ENCODE measurements around the gene ACADM.
"Not testable (repeated sequence)": the region's sequence is repeated elsewhere in the genome, so short reads cannot be mapped to it uniquely, and the experiment has no call there.

Gene ACADM

DNA sequence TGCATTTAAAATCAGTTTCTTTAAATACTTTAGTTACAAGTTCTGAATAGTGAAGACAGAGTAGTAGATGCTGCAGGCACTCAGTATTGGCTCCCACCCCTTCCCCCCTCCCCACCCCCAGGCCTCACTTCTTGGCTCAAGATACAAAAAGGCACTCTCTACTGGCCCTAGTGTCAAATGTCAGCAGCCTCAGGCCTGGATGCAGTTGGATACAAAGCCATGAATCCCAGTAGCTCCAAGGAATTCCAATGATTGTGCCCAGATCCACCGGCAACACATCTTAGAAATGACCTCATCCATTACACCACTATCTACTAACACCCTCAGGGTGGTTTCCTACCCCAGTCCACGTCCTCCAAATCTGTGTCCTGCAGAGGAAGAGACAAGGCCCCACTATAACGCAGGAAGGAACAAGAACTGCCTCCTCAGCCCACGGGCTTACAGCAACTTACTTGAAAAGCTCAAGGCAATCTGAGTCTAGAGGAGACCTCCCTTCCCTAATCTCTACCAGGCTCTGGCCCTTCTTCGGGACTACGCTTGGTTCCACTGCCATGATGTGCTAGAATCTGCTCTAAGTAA is 17.6 kb downstream of the ACADM start:
- no peak for DNase-seq

DNA sequence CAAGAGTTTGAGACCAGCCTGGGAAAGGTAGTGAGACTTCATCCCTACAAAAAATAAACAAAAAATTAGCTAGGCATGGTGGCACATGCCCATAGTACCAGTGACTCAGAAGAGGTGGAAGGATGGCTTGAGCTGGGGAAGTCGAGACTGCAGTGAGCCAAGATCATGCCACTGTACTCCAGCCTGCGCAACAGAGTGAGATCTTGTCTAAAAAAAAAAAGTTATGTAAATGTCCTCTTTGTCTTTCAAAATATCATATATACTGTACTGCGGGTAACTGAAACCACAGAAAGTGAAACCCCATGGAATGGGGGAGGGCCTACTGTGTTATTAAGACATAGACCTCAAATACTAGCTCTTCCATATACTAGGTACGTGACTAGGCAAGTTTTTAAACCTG is 20.8 kb downstream of the ACADM start:
- DNase-seq, result peak in 1 of 2 donors; percentile 7

DNA sequence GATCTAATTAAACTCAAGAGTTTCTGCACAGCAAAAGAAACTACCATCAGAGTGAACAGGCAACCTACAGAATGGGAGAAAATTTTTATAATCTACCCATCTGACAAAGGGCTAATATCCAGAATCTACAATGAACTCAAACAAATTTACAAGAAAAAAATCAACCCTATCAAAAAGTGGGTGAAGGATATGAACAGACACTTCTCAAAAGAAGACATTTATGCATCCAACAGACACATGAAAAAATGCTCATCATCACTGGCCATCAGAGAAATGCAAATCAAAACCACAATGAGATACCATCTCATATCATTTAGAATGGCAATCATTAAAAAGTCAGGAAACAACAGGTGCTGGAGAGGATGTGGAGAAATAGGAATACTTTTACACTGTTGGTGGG is 32.7 kb downstream of the ACADM start:
- not testable (repeated sequence) for DNase-seq

DNA sequence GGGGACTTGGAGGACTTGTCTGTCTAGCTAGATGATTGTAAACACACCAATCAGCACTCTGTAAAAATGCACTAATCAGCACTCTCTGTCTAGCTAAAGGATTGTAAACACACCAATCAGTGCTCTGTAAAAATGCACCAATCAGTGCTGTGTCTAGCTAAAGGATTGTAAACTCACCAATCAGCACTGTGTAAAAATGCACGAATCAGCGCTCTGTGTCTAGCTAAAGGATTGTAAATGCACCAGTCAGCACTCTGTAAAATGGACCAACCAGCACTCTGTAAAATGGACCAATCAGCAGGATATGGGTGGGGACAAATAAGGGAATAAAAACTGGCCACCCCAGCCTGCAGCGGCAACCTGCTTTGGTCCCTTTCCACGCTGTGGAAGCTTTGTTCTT is 34.0 kb downstream of the ACADM start:
- DNase-seq, result not testable (repeated sequence)

DNA sequence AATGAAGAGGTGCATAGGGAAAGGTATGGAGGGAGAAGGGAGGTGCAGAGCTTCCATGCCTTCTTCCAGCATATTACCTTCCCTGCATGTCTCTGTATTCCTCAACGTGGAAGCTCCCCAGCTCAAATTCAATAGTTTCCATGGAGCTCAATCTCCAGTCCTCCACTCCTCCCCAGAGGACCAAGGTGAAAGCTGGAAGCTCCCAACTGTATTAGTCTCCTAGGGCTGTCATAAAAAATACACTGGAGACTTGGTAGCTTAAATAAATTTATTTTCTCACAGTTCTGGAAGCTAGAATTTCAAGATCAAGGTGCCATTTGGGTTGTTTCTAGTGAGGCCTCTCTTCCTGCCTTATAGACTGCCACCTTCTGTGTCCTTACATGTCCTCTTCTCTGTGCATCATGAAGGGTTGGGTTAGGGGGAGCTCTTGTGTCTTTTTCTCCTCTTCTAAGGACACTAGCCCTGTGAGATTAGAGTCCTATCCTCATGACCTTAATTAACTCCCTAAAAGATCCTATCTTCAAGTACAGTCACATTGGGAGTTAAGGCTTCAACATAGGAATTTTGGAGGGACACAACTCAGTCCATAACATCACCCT is 39.6 kb downstream of the ACADM start:
- DNase-seq, result no peak

DNA sequence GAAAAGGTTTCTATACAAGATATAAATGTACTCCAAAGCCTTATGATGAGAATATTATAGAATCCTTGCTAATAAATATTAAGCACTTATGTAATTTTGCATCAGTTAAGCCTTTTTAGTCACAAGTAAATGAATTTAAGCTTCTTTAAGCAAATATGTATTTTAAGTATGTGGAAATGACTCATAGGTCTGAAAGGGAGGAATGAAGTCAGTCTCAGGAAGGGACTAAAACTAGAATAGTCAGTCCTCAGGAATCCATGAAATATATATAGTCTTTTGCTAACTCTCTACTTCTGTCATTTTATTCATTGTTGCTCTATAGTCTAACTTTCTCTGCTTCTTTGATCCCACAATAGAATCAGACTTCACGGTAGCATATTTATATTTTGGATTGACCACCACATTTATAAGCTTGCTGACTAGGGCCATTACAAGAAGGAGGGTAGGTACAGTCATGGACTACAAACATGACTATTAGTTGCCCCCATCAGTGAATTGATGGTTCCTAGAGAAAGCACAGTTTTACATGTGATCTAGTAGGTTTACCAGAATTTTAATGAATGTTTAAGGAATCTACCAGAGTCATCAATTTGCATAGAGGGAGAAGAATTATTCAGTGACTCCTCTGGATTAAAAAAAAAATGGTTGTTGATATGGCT is 41.3 kb downstream of the ACADM start:
- no peak for DNase-seq

DNA sequence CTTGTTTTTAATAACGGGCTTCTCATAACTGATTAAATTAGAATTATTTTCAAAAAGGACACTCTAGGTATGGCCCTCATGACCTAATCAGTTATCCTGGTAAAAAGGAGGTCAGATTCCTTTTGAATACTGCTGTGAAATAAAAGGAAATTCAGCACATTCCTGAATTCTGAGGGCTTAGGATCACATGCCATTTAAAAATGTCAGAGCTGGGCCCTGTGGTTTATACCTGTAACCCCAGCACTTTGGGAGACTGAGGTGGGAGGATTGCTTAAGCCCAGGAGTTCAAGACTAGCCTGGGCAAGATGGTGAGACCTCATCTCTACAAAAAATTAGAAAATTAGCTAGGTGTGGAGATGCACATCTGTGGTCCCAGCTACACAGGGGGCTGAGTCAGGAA is 43.5 kb downstream of the ACADM start:
- no peak for DNase-seq

DNA sequence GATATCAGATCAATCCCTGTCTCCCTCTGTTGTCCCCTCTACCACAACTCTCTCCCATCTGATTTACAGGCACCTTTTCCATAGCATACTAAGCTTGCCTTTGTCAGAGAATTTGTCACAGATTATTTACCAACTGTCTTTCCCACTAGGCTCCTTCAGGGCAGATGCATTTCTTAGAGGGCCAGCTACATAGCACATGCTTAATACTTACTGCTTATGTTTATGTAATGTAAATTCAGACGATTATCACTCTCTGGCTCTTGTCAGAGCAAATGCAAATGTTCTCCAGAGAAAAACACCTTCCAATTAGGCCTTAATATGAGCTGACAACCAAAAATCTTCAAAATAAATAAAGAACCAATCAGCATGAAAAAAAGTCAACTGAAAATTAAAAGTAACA is 46.3 kb downstream of the ACADM start:
- DNase-seq, result no peak

DNA sequence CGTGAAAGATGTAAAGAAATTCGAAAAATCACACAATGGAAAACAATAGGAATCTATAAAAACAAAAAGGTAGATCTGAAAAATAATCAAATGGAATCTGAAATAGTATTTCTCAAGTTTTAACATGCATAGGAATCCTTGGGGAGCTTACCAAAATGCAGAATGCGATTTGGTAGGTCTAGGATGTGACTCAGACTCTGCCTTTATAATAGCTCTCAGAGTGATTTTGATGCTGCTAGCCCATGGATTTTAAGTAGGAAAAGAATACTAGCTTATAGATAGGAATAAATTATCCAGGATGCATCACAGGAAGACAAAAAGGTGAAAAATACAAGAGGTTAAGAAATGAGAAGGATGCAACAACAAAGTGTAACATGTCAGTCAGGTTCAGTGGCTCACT is 47.5 kb downstream of the ACADM start:
- DNase-seq, result no peak

DNA sequence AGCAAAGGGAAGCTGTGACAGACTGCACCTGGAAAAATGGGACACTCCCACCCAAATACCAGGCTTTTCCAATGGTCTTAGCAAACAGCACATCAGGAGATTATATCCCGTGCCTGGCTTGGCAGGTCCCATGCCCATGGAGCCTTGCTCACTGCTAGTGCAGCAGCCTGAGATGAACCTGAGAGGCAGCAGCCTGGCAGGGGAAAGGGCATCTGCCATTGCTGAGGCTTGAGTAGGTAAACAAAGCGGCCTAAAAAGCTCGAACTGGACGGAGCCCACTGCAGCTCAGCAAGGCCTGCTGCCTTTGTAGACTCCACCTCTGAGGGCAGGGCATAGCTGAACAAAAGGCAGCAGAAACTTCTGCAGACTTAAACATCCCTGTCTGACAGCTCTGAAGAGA is 53.3 kb downstream of the ACADM start:
- DNase-seq, result not testable (repeated sequence)

DNA sequence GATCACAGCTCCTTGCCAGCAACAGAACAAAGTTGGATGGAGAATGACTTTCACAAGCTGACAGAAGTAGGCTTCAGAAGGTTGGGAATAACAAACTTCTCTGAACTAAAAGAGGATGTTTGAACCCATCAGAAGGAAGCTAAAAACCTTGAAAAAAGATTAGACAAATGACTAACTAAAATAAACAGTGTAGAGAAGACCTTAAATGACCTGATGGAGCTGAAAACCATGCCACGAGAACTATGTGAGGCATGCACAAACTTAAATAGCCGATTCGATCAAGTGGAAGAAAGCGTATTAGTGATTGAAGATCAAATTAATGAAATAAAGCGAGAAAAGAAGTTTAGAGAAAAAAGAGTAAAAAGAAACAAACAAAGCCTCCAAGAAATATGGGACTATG is 54.2 kb downstream of the ACADM start:
- not testable (repeated sequence) for DNase-seq

DNA sequence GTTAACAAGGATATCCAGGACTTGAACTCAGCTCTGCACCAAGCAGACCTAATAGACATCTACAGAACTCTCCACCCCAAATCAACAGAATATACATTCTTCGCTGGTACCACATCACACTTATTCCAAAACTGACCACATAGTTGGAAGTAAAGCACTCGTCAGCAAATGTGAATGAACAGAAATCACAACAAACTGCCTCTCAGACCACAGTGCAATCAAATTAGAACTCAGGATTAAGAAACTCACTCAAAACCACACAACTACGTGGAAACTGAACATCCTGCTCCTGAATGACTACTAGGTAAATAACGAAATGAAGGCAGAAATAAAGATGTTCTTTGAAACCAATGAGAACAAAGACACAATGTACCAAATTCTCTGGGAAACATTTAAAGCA is 55.7 kb downstream of the ACADM start:
- DNase-seq, result not testable (repeated sequence)

DNA sequence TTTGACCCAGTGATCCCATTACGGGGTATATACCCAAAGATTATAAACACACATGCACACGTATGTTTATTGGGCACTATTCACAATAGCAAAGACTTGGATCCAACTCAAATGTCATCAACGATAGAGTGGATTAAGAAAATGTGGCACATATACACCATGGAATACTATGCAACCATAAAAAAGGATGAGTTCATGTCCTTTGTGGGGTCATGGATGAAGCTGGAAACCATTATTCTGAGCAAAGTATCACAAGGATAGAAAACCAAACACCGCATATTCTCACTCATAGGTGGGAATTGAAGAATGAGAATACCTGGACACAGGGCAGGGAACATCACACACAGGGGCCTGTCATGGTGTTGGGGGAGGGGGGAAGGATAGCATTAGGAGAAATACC is 59.4 kb downstream of the ACADM start:
- DNase-seq, result not testable (repeated sequence)

DNA sequence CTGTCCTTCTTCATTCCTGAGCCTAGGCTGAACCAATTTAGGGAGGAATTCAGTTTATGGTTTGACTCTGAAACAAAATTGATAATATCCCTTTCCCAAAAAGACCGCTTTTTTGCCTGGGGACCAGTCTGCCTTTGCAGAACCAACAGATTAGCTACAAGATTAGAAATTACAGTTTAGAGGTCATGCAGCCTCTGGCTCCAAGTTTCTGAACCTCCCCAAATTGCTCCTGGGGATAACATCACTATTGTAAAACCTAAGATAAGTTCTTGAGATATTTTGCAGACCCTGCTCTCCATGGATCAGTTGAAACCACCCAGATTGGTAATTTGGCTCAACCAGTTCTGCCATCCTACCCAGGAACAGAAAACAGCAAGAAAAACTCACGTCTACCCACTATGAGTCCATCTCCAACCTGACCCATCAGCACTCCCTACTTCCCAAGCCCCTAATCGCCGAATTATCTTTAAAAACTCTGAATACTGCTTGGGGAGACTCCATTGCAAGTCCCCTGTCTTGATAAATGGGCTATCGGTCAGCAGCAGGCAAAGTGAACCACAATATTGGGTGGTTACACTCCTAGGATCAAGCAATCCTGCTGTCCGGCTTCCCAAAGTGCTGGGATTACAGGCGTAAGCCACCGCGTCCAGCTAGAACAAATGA is 60.9 kb downstream of the ACADM start:
- no peak for DNase-seq

DNA sequence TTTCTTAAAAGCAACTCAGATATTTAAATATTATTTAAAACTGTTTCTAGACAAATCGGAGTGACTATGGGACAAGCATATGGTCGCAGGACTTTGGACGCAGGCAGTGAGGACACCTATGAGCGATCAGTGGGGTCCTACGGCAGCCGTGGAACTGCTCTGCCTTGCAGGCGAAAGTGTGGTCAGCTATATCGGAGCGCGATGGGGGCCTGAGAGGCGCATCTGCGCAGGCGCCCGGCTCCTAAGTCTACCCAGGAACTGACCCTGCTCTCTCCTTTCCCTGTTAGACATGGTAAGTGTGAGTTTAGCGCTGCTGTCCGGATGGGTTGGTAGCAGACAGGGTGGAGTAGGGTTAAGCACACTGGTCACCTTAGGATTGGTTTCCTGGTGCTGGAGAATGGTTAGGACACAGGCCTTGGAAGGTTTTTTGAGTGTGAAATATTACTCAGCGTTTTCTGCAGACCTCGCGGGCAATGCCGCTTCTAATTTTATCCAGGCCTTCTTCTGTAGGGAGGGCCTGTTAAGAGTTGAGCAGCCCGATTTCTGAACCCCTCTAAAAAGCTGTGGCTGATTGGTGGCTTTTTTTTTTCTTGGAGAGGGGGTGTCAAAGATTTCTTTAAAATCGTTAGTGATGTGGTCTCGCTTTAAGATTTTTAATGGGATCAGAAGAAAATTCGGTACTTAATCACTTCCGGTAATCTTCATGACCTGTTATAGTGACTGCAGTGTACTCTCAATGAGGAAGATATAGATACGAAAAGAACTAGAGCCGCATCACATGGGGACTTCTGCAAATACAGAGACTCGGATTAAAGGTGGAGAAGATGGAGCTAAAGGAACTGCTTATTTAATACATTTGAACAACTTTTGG is 61.7 kb downstream of the ACADM start, which contains the start of gene RABGGTB:
RABGGTB (plus strand) TSS at position 274 of the 871 bp plus-strand sequence; CDS start at position 290, 16 bp downstream.
- DNase-seq, result peak; percentile 94 to 96

DNA sequence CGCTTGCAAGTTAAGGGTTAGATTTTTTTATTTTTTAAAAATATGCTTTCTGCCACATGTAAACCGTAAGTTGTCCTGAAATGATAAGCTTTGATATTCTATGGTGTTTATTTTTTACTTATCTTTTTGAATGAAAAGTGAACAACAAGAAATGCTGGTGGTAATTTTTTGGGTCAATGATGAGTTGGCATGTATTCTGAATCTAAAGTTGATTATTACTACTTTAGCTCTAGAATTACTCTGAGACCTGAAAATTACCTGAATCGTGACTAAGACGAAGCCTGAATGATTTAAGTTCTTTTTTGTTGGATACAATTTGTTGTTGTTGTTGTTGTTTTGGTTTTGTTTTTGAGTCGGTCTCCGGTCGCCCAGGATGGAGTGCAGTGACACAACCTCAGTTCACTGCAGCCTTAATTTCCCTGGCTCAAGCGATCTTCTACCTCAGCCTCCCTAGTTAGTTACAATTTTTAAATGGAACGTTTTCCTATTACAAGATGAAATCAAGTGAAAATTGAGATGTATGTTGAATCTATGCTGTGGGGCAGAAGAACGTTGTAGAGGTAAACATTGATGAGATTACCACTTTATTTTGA is 62.5 kb downstream of the ACADM start:
- no peak for DNase-seq

DNA sequence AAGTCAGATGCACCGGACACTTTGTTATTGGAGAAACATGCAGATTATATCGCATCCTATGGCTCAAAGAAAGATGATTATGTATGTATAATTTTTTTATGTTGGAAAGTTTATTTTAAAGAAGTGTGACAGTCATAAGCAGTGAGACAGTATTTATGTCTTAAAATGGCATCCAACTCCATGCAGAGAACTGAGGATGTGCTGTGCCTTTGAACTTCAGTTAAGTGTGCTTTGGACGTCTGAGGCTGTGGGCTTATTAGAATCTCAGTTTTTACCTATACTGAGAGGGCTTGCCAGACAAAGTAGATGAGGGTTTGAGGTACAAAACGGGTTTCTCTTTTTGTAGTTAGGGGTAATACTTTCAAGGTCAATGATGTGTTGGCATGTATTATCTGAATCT is 63.0 kb downstream of the ACADM start:
- peak in 1 of 2 donors; percentile 30 for DNase-seq

DNA sequence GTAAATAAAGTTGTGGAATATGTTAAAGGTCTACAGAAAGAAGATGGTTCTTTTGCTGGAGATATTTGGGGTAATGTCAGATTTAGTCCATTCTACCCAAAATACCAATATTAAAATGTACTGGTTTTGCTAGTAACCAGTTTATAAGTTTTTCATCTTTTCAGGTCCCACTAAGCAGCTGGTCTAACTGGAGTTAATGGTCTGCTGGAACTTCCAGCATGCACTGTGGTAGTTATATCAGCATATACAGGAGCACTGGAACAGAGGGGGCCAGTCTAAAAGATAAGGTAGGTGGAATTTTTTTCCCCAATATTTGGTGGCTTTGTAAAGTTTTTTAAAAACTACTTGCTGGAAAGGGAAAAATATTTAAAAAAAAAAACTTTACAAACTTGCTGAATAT is 65.5 kb downstream of the ACADM start:
- DNase-seq, result no peak

DNA sequence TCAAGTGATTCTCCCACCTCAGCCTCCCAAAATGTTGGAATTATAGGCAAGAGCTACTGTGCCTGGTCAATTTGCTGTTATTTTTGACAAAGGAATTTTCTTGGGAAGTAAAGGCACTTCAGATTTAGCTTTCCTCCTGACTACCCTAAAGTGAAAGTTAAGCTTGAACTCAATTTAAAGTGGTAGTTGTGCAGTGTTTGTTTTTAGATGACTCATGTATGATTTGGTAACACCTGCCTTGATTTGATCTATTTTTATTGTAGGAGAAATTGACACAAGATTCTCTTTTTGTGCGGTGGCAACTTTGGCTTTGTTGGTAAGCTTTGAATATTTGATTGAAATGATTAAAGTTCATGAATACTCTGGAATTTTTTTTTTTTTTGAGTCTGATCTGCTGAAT is 66.5 kb downstream of the ACADM start:
- DNase-seq, result no peak

DNA sequence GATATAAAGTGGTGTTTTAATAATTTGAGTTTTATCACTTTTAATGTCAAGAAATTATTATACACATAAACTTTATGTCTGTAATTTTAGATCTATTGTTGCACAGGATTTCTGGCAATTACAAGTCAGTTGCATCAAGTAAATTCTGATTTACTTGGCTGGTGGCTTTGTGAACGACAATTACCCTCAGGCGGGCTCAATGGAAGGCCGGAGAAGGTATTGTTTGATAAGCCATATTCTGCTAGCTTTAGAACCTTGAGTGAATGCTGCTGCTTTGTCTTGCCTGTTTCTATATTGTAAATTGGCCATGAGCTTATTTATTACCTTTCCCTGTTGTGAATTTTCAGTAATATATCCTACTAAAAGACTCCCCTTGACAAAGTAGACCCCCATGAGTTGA is 67.6 kb downstream of the ACADM start:
- no peak for DNase-seq

DNA sequence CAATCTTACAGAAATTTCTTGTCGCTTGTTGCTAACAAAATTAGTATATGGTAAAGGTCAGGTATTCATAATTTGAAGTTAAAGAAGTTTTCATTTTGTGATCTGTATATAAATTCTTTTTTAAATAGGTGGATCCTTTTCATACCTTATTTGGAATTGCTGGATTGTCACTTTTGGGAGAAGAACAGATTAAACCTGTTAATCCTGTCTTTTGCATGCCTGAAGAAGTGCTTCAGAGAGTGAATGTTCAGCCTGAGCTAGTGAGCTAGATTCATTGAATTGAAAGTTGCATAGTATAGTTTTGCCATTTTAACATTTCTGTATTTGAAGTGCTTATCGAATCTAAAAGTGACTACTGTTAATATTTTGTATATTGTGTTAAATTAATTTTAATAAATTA is 69.9 kb downstream of the ACADM start:
- no peak for DNase-seq

DNA sequence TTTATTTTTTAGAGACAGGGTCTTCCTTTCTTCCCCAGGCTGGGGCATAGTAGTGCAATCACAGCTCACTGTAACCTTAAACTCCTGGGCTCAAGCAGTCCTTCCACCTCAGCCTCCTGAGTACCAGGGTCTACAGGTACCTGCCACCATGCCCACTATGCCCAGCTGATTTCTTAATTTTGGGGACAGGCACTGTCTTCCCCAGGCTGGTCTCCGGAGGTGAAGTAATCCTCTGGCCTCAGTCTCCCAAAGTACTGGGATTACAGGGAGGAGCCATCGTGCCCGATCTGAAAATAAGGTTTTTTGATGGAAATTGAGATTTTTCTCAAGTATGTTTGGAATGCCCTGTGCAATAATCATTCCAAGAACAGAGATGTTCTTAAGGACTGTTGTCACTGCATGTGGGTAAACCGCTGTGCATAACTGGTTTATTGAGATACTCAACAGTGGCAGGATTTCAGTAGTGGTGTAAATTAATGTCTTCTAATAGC is 71.2 kb downstream of the ACADM start:
- no peak for DNase-seq

Data from CD4-positive, alpha-beta T cell treated with Interferon alpha-2 for 1 hour (primary cell).